CD4-positive, alpha-beta T cell treated with Interleukin-4 for 1 hour (primary cell): ENCODE results near the gene APBA2.

ENCODE experiments used
- DNase-seq, 2 donors: peaks; one replicate each; pipeline ENCODE4 v3.0.0-alpha.2; 2020 to 2022

APBA2 gene

GRCh38 chr15:29066838-29067237 lies 181.1 kb downstream of the APBA2 start:
- DNase-seq, result no peak

- no peak for DNase-seq
Observed at GRCh38 chr15:29067949-29068348, 182.2 kb downstream of the APBA2 start.

- DNase-seq, result no peak
Observed at GRCh38 chr15:29070471-29071231, 184.9 kb downstream of the APBA2 start.

- no peak for DNase-seq
Observed at GRCh38 chr15:29071232-29071881, 185.6 kb downstream of the APBA2 start.

- no peak for DNase-seq
Observed at GRCh38 chr15:29071882-29072273, 186.1 kb downstream of the APBA2 start.

GRCh38 chr15:29072444-29072843 lies 186.7 kb downstream of the APBA2 start:
- no peak for DNase-seq

- DNase-seq, result no peak
Observed at GRCh38 chr15:29074045-29074444, 188.3 kb downstream of the APBA2 start.

- no peak for DNase-seq
Observed at GRCh38 chr15:29078541-29078940, 192.8 kb downstream of the APBA2 start.

GRCh38 chr15:29079479-29079878 lies 193.7 kb downstream of the APBA2 start:
- no peak for DNase-seq

- DNase-seq, result no peak
Observed at GRCh38 chr15:29081781-29082180, 196.0 kb downstream of the APBA2 start.

GRCh38 chr15:29083161-29083560 lies 197.4 kb downstream of the APBA2 start:
- DNase-seq, result no peak

GRCh38 chr15:29083858-29084257 lies 198.1 kb downstream of the APBA2 start:
- no peak for DNase-seq

- no peak for DNase-seq
Observed at GRCh38 chr15:29086001-29086400, 200.2 kb downstream of the APBA2 start.

GRCh38 chr15:29086891-29087290 lies 201.1 kb downstream of the APBA2 start:
- DNase-seq, result no peak

- DNase-seq, result no peak
Observed at GRCh38 chr15:29087521-29088285, 201.9 kb downstream of the APBA2 start.

- DNase-seq, result no peak
Observed at GRCh38 chr15:29088666-29089065, 202.9 kb downstream of the APBA2 start.

- DNase-seq, result peak; percentile 25 to 55
Observed at GRCh38 chr15:29089731-29090616, 204.2 kb downstream of the APBA2 start.

GRCh38 chr15:29090617-29091466 lies 205.1 kb downstream of the APBA2 start:
- DNase-seq, result peak; percentile 48 to 57

- DNase-seq, result no peak
Observed at GRCh38 chr15:29091666-29092065, 205.9 kb downstream of the APBA2 start.

GRCh38 chr15:29092376-29093064 lies 206.7 kb downstream of the APBA2 start:
- DNase-seq, result no peak

- DNase-seq, result no peak
Observed at GRCh38 chr15:29093065-29093435, 207.3 kb downstream of the APBA2 start.
